ENCODE data around the gene CWH43.

GRCh38 chr4:48967631-48968030 lies 18.4 kb upstream of the CWH43 start:
- TF ChIP-seq POLR2A (IDR thresholded peaks at IDR 0.05; ENCODE audit: extremely low read depth, insufficient read length): no peak
- no peak for TF ChIP-seq CTCF (IDR thresholded peaks at IDR 0.05; ENCODE audit: low read depth, low read length)
- TF ChIP-seq MAX (IDR thresholded peaks at IDR 0.05; ENCODE audit: low read depth, low read length): no peak

Data from NB4 (cell line).